Measurements from ENCODE around the gene SLC9A9.
"Not testable (repeated sequence)": the region's sequence is repeated elsewhere in the genome, so short reads cannot be mapped to it uniquely, and the experiment has no call there.

SLC9A9 gene

DNA sequence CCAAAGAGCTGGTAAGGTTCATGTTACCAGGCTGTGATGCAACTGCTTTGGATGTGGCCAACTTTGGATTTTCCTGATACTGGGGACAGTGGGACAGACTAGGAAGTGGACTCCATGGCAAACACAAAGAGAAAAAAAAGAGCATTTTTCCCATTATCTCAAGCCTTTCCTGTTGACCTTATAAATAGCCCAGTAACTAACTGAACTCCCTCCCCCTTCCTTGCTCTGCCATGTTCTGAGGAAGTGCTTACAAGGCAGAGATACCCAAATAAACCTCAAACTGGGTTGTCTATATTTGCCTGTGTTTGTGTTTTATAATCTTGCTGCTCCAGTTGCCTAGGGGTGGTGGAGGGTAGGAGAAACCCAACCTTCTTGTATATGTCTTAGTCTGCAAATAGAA, 27.3 kb upstream of the SLC9A9 start:
- Histone ChIP-seq H3K4me3 (ENCODE audit: low read depth, low read length) (no peak overlapping the region), H3K4me1 (ENCODE audit: control insufficient read depth, insufficient read depth, low read length) (no peaks in the 10 kb centered on the region), H3K27ac (ENCODE audit: low read depth, low read length) (no peak overlapping the region), H3K36me3 (ENCODE audit: control insufficient read depth, insufficient read depth, low read length) (no peaks in the 10 kb centered on the region), H3K27me3 (ENCODE audit: control insufficient read depth, insufficient read depth, low read length) (no peaks in the 10 kb centered on the region), H3K9ac (ENCODE audit: low read depth, low read length) (no peak overlapping the region), H3K9me3 (ENCODE audit: control insufficient read depth, insufficient read depth, low read length) (no peaks in the 10 kb centered on the region)

DNA sequence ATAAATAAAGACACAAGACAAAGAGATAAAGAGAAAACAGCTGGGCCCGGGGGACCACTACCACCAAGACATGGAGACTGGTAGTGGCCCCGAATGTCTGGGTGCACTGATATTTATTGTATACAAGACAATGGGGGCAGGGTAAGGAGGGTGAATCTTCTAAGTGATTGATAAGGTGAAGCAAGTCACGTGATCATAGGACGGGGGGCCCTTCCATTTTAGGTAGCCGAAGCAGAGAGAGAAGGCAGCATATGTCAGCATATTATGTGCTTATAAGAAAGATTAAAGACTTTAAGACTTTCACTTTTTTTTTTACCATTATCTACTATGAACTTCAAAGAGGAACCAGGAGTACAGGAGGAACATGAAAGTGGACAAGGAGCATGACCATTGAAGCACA, 25.3 kb upstream of the SLC9A9 start:
- not testable (repeated sequence) for H3K9me3 ChIP-seq (ENCODE audit: control insufficient read depth, insufficient read depth, low read length); H3K27me3 ChIP-seq (ENCODE audit: control insufficient read depth, insufficient read depth, low read length); H3K27ac ChIP-seq (ENCODE audit: low read depth, low read length); H3K4me1 ChIP-seq (ENCODE audit: control insufficient read depth, insufficient read depth, low read length); H3K4me3 ChIP-seq (ENCODE audit: low read depth, low read length); H3K9ac ChIP-seq (ENCODE audit: low read depth, low read length); H3K36me3 ChIP-seq (ENCODE audit: control insufficient read depth, insufficient read depth, low read length)

DNA sequence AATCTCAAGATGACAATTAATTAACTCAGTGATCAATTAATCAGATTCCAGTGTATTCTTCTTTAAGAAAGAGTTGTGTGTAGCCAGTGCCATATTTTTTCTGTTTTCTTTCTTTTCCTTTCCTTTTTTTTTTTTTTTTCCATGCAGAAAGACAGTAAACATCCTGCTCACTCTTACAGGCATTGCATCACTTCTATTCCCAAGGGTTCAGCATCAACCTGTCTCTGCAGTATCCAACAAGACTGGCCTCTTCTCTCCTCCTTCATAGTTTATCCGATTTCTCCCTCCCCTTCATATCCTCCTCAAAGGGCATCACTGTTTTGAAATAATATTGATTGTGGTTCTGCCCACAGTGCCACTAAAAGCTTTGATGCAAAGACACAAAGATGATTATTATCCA, 17.0 kb upstream of the SLC9A9 start:
- H3K9ac ChIP-seq (ENCODE audit: low read depth, low read length) = no peak overlapping the region
- H3K27me3 ChIP-seq (ENCODE audit: control insufficient read depth, insufficient read depth, low read length) = no peaks in the 10 kb centered on the region
- no peak overlapping the region for H3K27ac ChIP-seq (ENCODE audit: low read depth, low read length)

DNA sequence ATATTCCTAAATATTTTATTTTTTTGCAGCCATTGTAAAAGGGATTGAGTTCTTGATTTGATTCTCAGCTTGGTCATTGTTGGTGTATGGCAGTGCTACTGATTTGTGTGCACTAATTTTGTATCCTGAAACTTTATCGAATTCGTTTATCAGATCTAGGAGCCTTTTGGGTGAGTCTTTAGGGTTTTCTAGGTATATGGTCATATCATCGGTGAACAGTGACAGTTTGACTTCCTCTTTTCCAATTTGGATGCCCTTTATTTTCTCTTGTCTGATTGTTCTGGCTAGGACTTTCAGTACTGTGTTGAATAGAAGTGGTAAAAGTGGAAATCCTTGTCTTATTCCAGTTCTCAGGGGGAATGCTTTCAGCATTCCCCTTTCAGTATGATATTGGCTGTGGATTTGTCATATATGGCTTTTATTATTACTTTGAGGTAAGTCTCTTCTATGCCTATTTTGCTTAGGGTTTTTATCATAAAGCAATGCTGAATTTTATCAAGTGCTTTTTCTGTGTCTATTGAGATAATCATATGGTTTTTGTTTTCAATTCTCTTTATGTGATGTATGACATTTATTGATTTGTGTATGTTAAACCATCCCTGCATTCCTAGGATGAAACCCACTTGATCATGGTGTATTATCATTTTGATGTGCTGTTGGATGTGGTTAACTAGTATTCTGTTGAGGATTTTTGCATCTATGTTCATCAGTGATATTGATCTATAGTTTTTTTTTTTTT, 11.4 kb upstream of the SLC9A9 start:
- Histone ChIP-seq H3K9me3 (ENCODE audit: control insufficient read depth, insufficient read depth, low read length) (no peaks in the 10 kb centered on the region), H3K36me3 (ENCODE audit: control insufficient read depth, insufficient read depth, low read length) (no peaks in the 10 kb centered on the region), H3K4me3 (ENCODE audit: low read depth, low read length) (no peak overlapping the region), H3K27ac (ENCODE audit: low read depth, low read length) (no peak overlapping the region), H3K4me1 (ENCODE audit: control insufficient read depth, insufficient read depth, low read length) (no peaks in the 10 kb centered on the region), H3K9ac (ENCODE audit: low read depth, low read length) (no peak overlapping the region), H3K27me3 (ENCODE audit: control insufficient read depth, insufficient read depth, low read length) (no peaks in the 10 kb centered on the region)

More for the DNA sequence above, 17.0 kb upstream of the SLC9A9 start:
- Histone ChIP-seq H3K36me3 (ENCODE audit: control insufficient read depth, insufficient read depth, low read length) (no peaks in the 10 kb centered on the region), H3K4me1 (ENCODE audit: control insufficient read depth, insufficient read depth, low read length) (no peaks in the 10 kb centered on the region), H3K9me3 (ENCODE audit: control insufficient read depth, insufficient read depth, low read length) (no peaks in the 10 kb centered on the region), H3K4me3 (ENCODE audit: low read depth, low read length) (no peak overlapping the region)

DNA sequence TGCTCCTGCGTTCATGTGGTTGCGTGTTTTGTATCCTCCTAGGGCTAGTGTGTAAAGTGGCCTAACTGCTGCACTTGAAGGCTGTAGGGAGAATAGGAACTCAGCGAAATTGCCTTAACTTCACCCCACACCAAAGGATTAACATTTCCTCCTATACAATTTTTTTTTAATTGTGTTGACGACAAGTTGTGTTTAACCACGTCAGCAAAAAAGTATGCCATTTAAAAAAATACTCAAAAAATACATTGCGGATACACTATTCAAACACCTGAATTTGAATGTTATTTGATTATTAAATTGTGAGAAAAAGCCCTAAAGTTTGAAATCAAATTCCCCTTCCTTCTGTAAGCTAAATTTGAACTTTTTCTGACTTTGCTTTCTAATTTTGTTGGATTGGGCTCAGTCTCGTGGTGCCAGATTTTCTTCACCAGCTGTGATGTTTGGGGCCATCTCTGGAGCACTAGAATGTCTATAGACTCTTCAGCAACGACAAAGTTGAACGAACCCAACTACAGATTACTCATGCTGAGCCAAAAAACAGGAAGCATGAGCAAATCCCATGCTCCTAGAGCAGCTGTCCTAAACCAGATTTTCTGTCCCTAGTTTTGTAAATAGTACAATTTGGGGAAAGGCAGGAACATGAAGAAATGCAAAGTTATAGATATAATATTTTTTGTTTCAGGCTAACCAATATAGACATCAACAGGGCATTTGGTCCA, 8.1 kb upstream of the SLC9A9 start:
- Histone ChIP-seq H3K9ac (ENCODE audit: low read depth, low read length) (no peak overlapping the region), H3K9me3 (ENCODE audit: control insufficient read depth, insufficient read depth, low read length) (no peaks in the 10 kb centered on the region), H3K4me3 (ENCODE audit: low read depth, low read length) (no peak overlapping the region), H3K36me3 (ENCODE audit: control insufficient read depth, insufficient read depth, low read length) (no peaks in the 10 kb centered on the region), H3K27ac (ENCODE audit: low read depth, low read length) (no peak overlapping the region), H3K4me1 (ENCODE audit: control insufficient read depth, insufficient read depth, low read length) (no peaks in the 10 kb centered on the region), H3K27me3 (ENCODE audit: control insufficient read depth, insufficient read depth, low read length) (no peaks in the 10 kb centered on the region)

DNA sequence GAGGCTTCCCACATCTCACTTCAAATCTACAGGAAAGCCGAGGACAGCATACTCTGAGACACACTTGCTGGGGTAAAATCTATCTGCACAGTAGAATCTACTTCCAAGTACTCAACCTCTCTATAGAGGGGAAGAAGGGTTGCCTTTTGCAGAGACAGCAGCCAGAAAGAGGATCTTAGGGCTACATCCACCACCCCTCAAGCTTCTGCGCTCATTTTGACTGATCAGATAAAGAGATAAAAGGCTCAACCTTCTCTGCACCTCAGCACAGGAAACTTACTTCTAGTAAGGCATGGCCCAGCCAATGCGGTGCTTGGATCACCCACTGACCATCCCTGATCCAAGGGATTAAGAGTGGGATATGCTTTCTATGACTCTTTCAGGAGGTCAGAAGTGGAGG, 6.9 kb upstream of the SLC9A9 start:
- Histone ChIP-seq H3K9ac (ENCODE audit: low read depth, low read length) (no peak overlapping the region), H3K4me3 (ENCODE audit: low read depth, low read length) (no peak overlapping the region), H3K9me3 (ENCODE audit: control insufficient read depth, insufficient read depth, low read length) (no peaks in the 10 kb centered on the region), H3K27ac (ENCODE audit: low read depth, low read length) (no peak overlapping the region), H3K4me1 (ENCODE audit: control insufficient read depth, insufficient read depth, low read length) (no peaks in the 10 kb centered on the region), H3K27me3 (ENCODE audit: control insufficient read depth, insufficient read depth, low read length) (no peaks in the 10 kb centered on the region), H3K36me3 (ENCODE audit: control insufficient read depth, insufficient read depth, low read length) (no peaks in the 10 kb centered on the region)

DNA sequence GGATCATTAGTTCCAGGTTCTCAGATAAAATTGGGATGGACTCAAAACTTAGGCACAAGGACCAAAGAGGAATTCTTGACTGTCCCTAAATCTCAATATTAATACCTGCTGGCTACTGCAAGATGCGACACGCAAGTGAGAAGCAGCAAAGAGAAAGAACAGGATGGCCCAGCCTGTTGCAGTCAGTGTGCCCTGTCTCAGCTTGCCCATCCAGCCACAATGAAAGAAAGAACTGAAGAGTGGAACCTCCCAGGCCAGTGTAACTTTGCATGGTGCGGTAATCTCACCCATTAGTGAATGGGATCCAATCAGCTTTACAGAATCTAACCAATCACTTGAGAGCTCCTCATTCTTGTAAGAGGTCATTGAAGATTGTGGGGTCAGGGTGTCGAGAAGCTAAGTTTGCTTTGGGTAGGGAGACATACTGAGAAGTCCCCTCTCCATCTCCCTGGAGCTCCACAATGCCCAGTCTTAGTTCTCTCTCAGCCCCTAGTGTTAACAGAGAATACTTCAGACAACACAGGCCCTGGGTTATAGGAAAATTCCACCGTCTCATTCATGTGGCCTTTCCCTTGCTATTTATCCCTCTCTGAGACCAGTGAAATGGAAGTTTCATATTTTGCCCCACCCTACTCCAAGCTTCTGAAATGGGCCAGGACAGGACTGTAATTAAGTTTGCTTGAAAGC, 3.2 kb upstream of the SLC9A9 start:
- Histone ChIP-seq H3K27me3 (ENCODE audit: control insufficient read depth, insufficient read depth, low read length) (no peaks in the 10 kb centered on the region), H3K27ac (ENCODE audit: low read depth, low read length) (no peak overlapping the region), H3K9ac (ENCODE audit: low read depth, low read length) (no peak overlapping the region), H3K4me3 (ENCODE audit: low read depth, low read length) (no peak overlapping the region), H3K4me1 (ENCODE audit: control insufficient read depth, insufficient read depth, low read length) (peaks cover 22% of the 10 kb centered on the region), H3K36me3 (ENCODE audit: control insufficient read depth, insufficient read depth, low read length) (no peaks in the 10 kb centered on the region), H3K9me3 (ENCODE audit: control insufficient read depth, insufficient read depth, low read length) (no peaks in the 10 kb centered on the region)

DNA sequence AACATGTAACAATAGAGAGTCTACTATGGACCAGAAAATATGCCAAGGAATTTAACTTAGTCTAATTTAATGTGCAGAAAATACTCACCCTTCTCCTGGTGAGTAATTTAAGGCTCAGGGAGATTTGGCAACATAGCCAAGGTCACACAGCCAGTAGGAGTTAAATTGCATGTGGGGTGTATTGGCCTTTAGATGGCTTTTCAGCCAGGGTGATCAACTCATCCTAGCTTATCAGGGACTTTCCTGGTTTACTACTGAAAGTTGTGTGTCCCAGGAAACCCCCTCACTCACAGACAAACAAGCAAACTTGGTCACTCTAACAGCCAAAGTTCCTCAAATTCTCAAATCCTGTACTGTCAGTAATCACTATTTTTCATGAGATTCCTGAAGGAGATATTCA, 2.6 kb upstream of the SLC9A9 start:
- Histone ChIP-seq H3K4me1 (ENCODE audit: control insufficient read depth, insufficient read depth, low read length) (peaks cover 22% of the 10 kb centered on the region), H3K27ac (ENCODE audit: low read depth, low read length) (no peak overlapping the region), H3K9ac (ENCODE audit: low read depth, low read length) (no peak overlapping the region), H3K9me3 (ENCODE audit: control insufficient read depth, insufficient read depth, low read length) (no peaks in the 10 kb centered on the region), H3K4me3 (ENCODE audit: low read depth, low read length) (no peak overlapping the region), H3K27me3 (ENCODE audit: control insufficient read depth, insufficient read depth, low read length) (no peaks in the 10 kb centered on the region), H3K36me3 (ENCODE audit: control insufficient read depth, insufficient read depth, low read length) (no peaks in the 10 kb centered on the region)

DNA sequence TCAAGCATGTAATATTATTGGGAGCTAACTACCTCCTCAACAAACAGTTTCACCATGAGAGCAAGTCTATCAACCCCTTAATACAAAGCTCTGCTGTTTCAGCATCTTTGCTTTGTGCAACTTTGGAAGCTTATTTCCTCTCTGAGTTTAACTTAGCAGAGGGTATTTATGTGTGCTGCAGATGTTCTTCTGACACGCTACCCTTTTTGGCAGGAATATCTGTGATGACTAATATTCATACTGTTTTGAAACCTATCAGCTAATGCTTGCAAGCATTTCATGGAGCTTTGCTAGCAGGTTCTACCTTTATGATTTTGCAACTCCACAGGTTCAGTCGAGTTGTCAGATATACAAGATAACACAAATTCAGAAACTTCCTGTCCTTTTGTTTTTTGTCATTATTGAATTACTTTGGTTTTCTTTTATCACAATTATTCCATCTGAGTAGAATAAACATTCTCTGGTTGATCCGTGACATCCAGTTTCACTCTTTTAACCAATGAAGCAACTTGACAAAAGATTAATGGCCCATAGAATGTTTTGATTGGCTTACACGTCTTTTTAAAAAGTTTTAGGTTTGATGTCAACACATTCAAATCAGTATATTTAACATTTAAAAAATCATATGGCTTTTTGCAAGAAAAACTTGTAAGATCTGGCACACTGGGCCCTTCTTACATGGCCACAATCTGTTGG, 1.7 kb upstream of the SLC9A9 start:
- H3K9ac ChIP-seq (ENCODE audit: low read depth, low read length) = no peak overlapping the region
- no peaks in the 10 kb centered on the region for H3K36me3 ChIP-seq (ENCODE audit: control insufficient read depth, insufficient read depth, low read length)
- no peaks in the 10 kb centered on the region for H3K9me3 ChIP-seq (ENCODE audit: control insufficient read depth, insufficient read depth, low read length)
- H3K4me1 ChIP-seq (ENCODE audit: control insufficient read depth, insufficient read depth, low read length) = peaks cover 22% of the 10 kb centered on the region
- H3K27ac ChIP-seq (ENCODE audit: low read depth, low read length) = no peak overlapping the region
- H3K4me3 ChIP-seq (ENCODE audit: low read depth, low read length) = no peak overlapping the region
- H3K27me3 ChIP-seq (ENCODE audit: control insufficient read depth, insufficient read depth, low read length) = no peaks in the 10 kb centered on the region

DNA sequence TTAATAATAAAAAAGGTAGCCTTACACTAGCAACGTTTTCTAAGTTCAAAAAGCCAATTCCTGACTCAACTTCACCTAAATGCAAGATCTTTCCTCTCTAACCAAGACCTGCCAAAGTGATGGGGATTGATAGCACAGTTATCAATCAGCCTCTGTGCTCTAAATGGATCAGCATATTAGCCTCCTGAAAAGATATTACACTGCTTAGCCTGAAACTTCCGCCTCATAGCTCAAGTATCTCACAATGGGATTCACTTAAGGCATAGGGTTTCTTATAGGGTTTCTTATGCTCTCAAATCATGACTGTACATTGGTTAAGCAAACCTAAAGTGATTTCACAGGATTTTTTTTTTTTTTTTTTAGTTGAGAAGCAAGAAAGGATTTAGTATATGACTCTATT, 436 bp upstream of the SLC9A9 start:
- H3K9ac ChIP-seq (ENCODE audit: low read depth, low read length) = no peak overlapping the region
- no peak overlapping the region; the same call in 1 of the 2 replicates for H3K4me3 ChIP-seq (ENCODE audit: low read depth, low read length)
- H3K27me3 ChIP-seq (ENCODE audit: control insufficient read depth, insufficient read depth, low read length) = no peaks in the 10 kb centered on the region
- no peak overlapping the region for H3K27ac ChIP-seq (ENCODE audit: low read depth, low read length)
- no peaks in the 10 kb centered on the region for H3K36me3 ChIP-seq (ENCODE audit: control insufficient read depth, insufficient read depth, low read length)
- no peaks in the 10 kb centered on the region for H3K9me3 ChIP-seq (ENCODE audit: control insufficient read depth, insufficient read depth, low read length)
- H3K4me1 ChIP-seq (ENCODE audit: control insufficient read depth, insufficient read depth, low read length) = peaks cover 22% of the 10 kb centered on the region

DNA sequence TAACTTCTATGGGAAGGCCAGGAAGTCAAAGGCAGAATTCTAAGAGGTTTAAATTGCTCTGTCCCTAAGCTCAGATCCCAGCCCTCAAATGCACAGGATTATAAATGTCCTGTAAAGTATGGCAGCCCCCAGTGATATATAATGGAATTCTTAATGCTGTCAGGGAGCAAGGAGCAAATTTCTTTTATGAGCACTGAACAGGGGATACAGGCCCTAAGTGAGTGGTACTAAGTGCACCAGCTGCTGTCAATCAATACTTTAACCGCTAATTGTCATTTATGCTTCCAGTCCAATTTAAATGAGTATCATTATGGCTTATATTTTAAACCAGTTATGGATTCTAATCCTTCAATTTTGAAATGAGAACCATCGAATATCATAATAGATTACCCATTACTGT, 4.7 kb downstream of the SLC9A9 start:
- no peaks in the 10 kb centered on the region for H3K27me3 ChIP-seq (ENCODE audit: control insufficient read depth, insufficient read depth, low read length)
- H3K9me3 ChIP-seq (ENCODE audit: control insufficient read depth, insufficient read depth, low read length) = no peaks in the 10 kb centered on the region
- H3K4me3 ChIP-seq (ENCODE audit: low read depth, low read length) = no peak overlapping the region
- peaks cover 31% of the 10 kb centered on the region for H3K4me1 ChIP-seq (ENCODE audit: control insufficient read depth, insufficient read depth, low read length)
- no peak overlapping the region for H3K9ac ChIP-seq (ENCODE audit: low read depth, low read length)
- H3K36me3 ChIP-seq (ENCODE audit: control insufficient read depth, insufficient read depth, low read length) = no peaks in the 10 kb centered on the region
- H3K27ac ChIP-seq (ENCODE audit: low read depth, low read length) = no peak overlapping the region
